Suprapubic skin (tissue), 4 donors: ENCODE results near the gene CHN1. TPM values are rescaled to one million over a fixed set of nuclear protein-coding genes. Genes with fewer than 3 reads are reported as not detected.

ENCODE experiments used
- DNase-seq, 2 donors: peaks; one replicate each; pipeline ENCODE4 v3.0.0-alpha.2; 2019; ENCODE audit warnings: low spot score in 2 of 2
- H3K27ac ChIP-seq: fragments of 200-600 bp; sonication (generic); one replicate; pipeline ENCODE4 v1.5.1; 2019
- H3K27me3 ChIP-seq: fragments of 200-600 bp; sonication (generic); one replicate; pipeline ENCODE4 v1.5.1; 2019
- H3K36me3 ChIP-seq: fragments of 200-600 bp; sonication (generic); one replicate; pipeline ENCODE4 v1.5.1; 2019
- H3K4me1 ChIP-seq: fragments of 200-600 bp; sonication (generic); one replicate; pipeline ENCODE4 v1.5.1; 2019
- H3K4me3 ChIP-seq: fragments of 200-600 bp; sonication (generic); one replicate; pipeline ENCODE4 v1.5.1; 2019; ENCODE audit warnings: mild to moderate bottlenecking
- H3K9me3 ChIP-seq: fragments of 200-600 bp; sonication (generic); one replicate; pipeline ENCODE4 v1.5.1; 2019
- EP300 ChIP-seq: sonication (generic); formaldehyde crosslinking; IDR thresholded peaks from one replicate; pipeline ENCODE4 v1.6.1; 2017; ENCODE audit warnings: antibody characterized with exemption
- POLR2A ChIP-seq, 2 donors: fragments of 450-650 bp; IDR thresholded peaks; one replicate each; pipeline ENCODE4 v1.6.1; 2017; ENCODE audit warnings: antibody characterized with exemption in 2 of 2, mild to moderate bottlenecking in 2 of 2, moderate library complexity in 2 of 2
- POLR2AphosphoS5 ChIP-seq, 3 donors: sonication (generic); formaldehyde crosslinking; IDR thresholded peaks; one replicate each; pipeline ENCODE4 v1.6.1; 2017; ENCODE audit warnings: antibody characterized with exemption in 3 of 3
- WGBS: methylation state at CpG from one replicate; pipeline ENCODE4 v1.1.5; 2018; 5-methylcytosine and 5-hydroxymethylcytosine counted together
- total RNA-seq, 4 donors: library from RNA; depleted of rRNA; stranded (reverse); fragments of >200 nt; gene quantifications; one replicate each; pipeline ENCODE4 v1.1.0, GENCODE V29; 2016
- TF ChIP-seq, protein P1 (sequence below), 2 donors: fragments of 200-600 bp in 1 of 2; fragments of 450-650 bp in 1 of 2; sonication (generic) in 1 of 2; IDR thresholded peaks; one replicate each; pipeline ENCODE4 v1.5.1; 2016 to 2019; ENCODE audit warnings: antibody characterized with exemption in 2 of 2, mild to moderate bottlenecking in 1 of 2, moderate library complexity in 1 of 2

Gene CHN1
- total RNA-seq, 4 donors from 2014 or later, result 1.6 to 4.9 (median 3.6) TPM

DNA sequence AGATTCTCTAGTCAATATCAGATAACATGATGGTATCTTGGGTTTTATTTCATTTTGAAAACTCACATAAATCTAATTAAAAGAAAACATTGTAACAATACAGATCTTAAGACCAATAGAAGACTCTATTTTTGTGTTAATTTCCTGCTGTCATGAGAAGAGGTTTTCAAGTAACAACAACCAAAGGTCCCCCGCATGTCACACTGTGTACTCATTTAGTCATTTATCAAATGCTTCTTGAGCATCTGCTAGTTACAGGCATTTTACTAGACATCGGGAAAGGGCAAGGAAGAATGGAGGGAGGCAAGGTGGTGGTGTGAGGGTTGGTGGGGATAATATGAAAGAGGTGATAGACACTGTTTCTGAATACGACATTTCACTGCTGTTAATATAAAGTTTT, 163.2 kb downstream of the CHN1 start:
- Histone ChIP-seq H3K4me3 (no peak overlapping the region), H3K9me3 (no peaks in the 10 kb centered on the region), H3K4me1 (peaks cover 9% of the 10 kb centered on the region), H3K27ac (no peak overlapping the region), H3K27me3 (no peaks in the 10 kb centered on the region), H3K36me3 (no peaks in the 10 kb centered on the region)
- no peak for DNase-seq
- TF ChIP-seq POLR2A (IDR thresholded peaks at IDR 0.05) (no peak), POLR2AphosphoS5 (IDR thresholded peaks at IDR 0.05) (no peak), EP300 (no peak)
- TF ChIP-seq, protein P1, sequence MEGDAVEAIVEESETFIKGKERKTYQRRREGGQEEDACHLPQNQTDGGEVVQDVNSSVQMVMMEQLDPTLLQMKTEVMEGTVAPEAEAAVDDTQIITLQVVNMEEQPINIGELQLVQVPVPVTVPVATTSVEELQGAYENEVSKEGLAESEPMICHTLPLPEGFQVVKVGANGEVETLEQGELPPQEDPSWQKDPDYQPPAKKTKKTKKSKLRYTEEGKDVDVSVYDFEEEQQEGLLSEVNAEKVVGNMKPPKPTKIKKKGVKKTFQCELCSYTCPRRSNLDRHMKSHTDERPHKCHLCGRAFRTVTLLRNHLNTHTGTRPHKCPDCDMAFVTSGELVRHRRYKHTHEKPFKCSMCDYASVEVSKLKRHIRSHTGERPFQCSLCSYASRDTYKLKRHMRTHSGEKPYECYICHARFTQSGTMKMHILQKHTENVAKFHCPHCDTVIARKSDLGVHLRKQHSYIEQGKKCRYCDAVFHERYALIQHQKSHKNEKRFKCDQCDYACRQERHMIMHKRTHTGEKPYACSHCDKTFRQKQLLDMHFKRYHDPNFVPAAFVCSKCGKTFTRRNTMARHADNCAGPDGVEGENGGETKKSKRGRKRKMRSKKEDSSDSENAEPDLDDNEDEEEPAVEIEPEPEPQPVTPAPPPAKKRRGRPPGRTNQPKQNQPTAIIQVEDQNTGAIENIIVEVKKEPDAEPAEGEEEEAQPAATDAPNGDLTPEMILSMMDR (IDR thresholded peaks at IDR 0.05), result no peak
- WGBS, result 92% methylated on average over 3 of the region's 3 CpGs

DNA sequence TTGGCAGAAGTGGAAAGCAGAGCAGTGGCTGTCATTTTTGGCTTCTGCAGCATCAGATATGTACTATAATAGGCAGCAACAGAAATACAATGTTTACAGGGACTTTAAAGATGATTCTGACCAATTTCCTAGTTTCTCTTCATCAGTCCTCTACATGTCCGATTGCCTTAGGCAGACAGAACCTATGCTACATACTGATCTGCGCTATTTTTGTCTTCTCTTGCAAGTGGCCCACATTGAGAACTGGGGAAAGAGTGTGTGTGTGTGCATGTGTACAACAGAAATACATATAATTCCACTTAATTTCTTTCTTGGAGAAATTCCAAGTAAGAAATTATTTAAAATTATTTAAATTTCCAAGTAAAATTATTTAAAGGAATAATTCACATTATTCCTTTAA, 163.8 kb downstream of the CHN1 start:
- TF ChIP-seq POLR2AphosphoS5 (IDR thresholded peaks at IDR 0.05), result no peak
- TF ChIP-seq, protein P1 (IDR thresholded peaks at IDR 0.05), result no peak
- TF ChIP-seq EP300, result no peak
- TF ChIP-seq POLR2A (IDR thresholded peaks at IDR 0.05), result no peak
- Histone ChIP-seq H3K4me1 (peaks cover 10% of the 10 kb centered on the region), H3K4me3 (no peak overlapping the region), H3K36me3 (no peaks in the 10 kb centered on the region), H3K9me3 (no peaks in the 10 kb centered on the region), H3K27ac (no peak overlapping the region), H3K27me3 (no peaks in the 10 kb centered on the region)
- 88% methylated on average over 2 of the region's 2 CpGs for WGBS
- DNase-seq, result no peak

DNA sequence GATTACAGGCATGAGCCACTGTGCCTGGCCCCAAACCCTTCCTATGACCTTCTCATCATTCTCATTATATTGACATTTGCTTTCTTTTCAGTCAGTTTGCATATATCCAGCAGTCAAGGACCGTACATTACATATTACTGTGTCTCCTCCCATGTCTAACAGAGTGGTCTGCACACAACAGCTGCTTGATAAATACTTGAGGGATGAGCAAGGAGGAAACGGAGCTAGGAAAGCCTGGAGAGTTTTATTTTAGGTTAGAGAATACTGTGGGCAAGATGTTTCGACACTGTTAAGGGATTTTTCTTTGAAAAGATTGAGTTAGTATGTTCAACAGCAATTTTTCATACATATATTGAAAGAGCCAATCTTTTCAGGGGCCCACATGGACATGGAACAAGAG, 164.7 kb downstream of the CHN1 start:
- TF ChIP-seq, protein P1 (IDR thresholded peaks at IDR 0.05), result no peak
- WGBS, result 87% methylated on average over 3 of the region's 3 CpGs

DNA sequence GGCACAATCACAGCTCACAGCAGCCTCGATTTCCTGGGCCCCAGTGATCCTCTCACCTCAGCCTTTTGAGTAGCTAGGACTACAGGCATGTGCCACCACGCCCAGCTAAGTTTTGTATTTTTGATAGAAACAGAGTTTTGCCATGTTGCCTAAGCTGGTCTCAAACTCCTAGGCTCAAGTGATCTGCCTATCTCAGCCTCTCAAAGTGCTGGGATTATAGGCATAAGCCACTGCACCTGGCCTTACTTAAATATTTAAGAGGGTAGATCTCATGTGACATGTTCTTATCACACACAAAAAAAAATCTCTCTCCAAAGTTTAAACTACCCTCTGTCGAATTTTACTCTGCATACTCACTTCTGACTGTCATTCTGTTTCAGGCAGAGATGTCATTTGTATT, 165.5 kb downstream of the CHN1 start:
- no peaks in the 10 kb centered on the region for H3K9me3 ChIP-seq
- H3K4me3 ChIP-seq, result no peak overlapping the region
- WGBS, result 81% methylated on average over 3 of the region's 3 CpGs
- peaks cover 7% of the 10 kb centered on the region for H3K4me1 ChIP-seq
- H3K27ac ChIP-seq, result no peak overlapping the region
- H3K27me3 ChIP-seq, result no peaks in the 10 kb centered on the region
- no peak for DNase-seq
- no peaks in the 10 kb centered on the region for H3K36me3 ChIP-seq
- TF ChIP-seq EP300, result no peak
- TF ChIP-seq, protein P1 (IDR thresholded peaks at IDR 0.05), result no peak
- TF ChIP-seq POLR2A (IDR thresholded peaks at IDR 0.05), result no peak
- no peak for TF ChIP-seq POLR2AphosphoS5 (IDR thresholded peaks at IDR 0.05)

More for the DNA sequence above, 164.7 kb downstream of the CHN1 start:
- no peaks in the 10 kb centered on the region for H3K36me3 ChIP-seq
- no peak overlapping the region for H3K27ac ChIP-seq
- H3K9me3 ChIP-seq, result no peaks in the 10 kb centered on the region
- no peak for DNase-seq
- H3K27me3 ChIP-seq, result no peaks in the 10 kb centered on the region
- no peak overlapping the region for H3K4me3 ChIP-seq
- peaks cover 7% of the 10 kb centered on the region for H3K4me1 ChIP-seq

DNA sequence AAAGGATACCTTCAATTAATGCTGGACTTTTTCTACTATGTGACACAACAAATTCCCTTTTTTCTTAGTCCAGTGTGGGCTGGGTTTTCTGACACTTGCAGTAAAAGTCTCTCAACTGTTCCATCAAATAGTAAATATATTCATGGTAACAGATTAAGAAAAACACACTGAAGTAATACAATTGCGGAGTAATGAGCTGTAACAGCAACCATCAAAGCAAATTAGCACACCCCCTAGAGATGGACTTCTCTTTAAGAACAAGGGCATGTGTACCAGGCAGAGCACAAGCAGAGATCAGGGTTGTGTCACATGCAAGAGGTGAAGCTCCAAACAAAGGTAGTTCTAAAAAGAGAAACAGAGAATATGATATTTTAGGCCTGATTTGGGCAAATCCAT, 168.2 kb downstream of the CHN1 start:
- no peaks in the 10 kb centered on the region for H3K9me3 ChIP-seq
- H3K27ac ChIP-seq, result no peak overlapping the region
- no peaks in the 10 kb centered on the region for H3K36me3 ChIP-seq
- no peak for DNase-seq
- H3K4me3 ChIP-seq, result no peak overlapping the region
- H3K27me3 ChIP-seq, result no peaks in the 10 kb centered on the region
- WGBS, result 97% methylated on average over 1 of the region's 1 CpG
- no peak for TF ChIP-seq POLR2AphosphoS5 (IDR thresholded peaks at IDR 0.05)
- TF ChIP-seq, protein P1 (IDR thresholded peaks at IDR 0.05), result no peak
- TF ChIP-seq EP300, result no peak
- no peak for TF ChIP-seq POLR2A (IDR thresholded peaks at IDR 0.05)
- H3K4me1 ChIP-seq, result peaks cover 3% of the 10 kb centered on the region
